IMR-90 (cell line): ENCODE measurements around the gene GTPBP10.

Experiments
- BHLHE40 ChIP-seq: fragments of 150-350 bp; IDR thresholded peaks from 2 replicates; pipeline ENCODE4 v1.6.1; 2016; ENCODE audit warnings: mild to moderate bottlenecking, low read depth, low read length
- CEBPB ChIP-seq: IDR thresholded peaks from 2 replicates; pipeline ENCODE4 v1.6.1; 2012; ENCODE audit warnings: low read depth, low read length, improper control_type of control experiment
- FOS ChIP-seq: fragments of 150-350 bp; IDR thresholded peaks from 2 replicates; pipeline ENCODE4 v1.6.1; 2016; ENCODE audit warnings: low read depth, low read length
- MAFK ChIP-seq: IDR thresholded peaks from 2 replicates; pipeline ENCODE4 v1.6.1; 2012; ENCODE audit warnings: low read depth, low read length, improper control_type of control experiment
- MXI1 ChIP-seq: IDR thresholded peaks from 2 replicates; pipeline ENCODE4 v1.6.1; 2012; ENCODE audit warnings: low read depth, mild to moderate bottlenecking, low read length, moderate library complexity, borderline replicate concordance
- NFE2L2 ChIP-seq: fragments of 150-350 bp; IDR thresholded peaks from 2 replicates; pipeline ENCODE4 v1.6.1; 2016; ENCODE audit warnings: low read depth, mild to moderate bottlenecking, low read length
- POLR2A ChIP-seq: IDR thresholded peaks from 2 replicates; pipeline ENCODE4 v1.6.1; 2012; ENCODE audit warnings: mild to moderate bottlenecking, low read depth, low read length
- RAD21 ChIP-seq: IDR thresholded peaks from 2 replicates; pipeline ENCODE4 v1.6.1; 2012; ENCODE audit warnings: low read length, improper control_type of control experiment
- SMC3 ChIP-seq: fragments of 150-350 bp; IDR thresholded peaks from 2 replicates; pipeline ENCODE4 v1.6.1; 2016; ENCODE audit warnings: low read depth, mild to moderate bottlenecking, antibody characterized with exemption, low read length, moderate library complexity
- USF2 ChIP-seq: fragments of 150-350 bp; IDR thresholded peaks from 2 replicates; pipeline ENCODE4 v1.6.1; 2017; ENCODE audit warnings: mild to moderate bottlenecking, antibody characterized with exemption, low read length, low read depth
- TF ChIP-seq, protein P1 (sequence below): conservative IDR thresholded peaks from 2 replicates; pipeline ENCODE4 v1.5.1; 2012; ENCODE audit warnings: mild to moderate bottlenecking, low read depth, low read length, improper control_type of control experiment

GRCh38 chr7:90320801-90321494, 25.6 kb upstream of the GTPBP10 start, which contains the start of gene FAM237B:
- no peak for TF ChIP-seq USF2
- TF ChIP-seq, protein P1, sequence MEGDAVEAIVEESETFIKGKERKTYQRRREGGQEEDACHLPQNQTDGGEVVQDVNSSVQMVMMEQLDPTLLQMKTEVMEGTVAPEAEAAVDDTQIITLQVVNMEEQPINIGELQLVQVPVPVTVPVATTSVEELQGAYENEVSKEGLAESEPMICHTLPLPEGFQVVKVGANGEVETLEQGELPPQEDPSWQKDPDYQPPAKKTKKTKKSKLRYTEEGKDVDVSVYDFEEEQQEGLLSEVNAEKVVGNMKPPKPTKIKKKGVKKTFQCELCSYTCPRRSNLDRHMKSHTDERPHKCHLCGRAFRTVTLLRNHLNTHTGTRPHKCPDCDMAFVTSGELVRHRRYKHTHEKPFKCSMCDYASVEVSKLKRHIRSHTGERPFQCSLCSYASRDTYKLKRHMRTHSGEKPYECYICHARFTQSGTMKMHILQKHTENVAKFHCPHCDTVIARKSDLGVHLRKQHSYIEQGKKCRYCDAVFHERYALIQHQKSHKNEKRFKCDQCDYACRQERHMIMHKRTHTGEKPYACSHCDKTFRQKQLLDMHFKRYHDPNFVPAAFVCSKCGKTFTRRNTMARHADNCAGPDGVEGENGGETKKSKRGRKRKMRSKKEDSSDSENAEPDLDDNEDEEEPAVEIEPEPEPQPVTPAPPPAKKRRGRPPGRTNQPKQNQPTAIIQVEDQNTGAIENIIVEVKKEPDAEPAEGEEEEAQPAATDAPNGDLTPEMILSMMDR: no peak
- no peak for TF ChIP-seq POLR2A
- TF ChIP-seq MXI1: no peak
- TF ChIP-seq MAFK: no peak
- no peak for TF ChIP-seq RAD21
- TF ChIP-seq SMC3: no peak
- TF ChIP-seq CEBPB: no peak
- TF ChIP-seq FOS: no peak
- no peak for TF ChIP-seq NFE2L2
- TF ChIP-seq BHLHE40: no peak
